ENCODE measurements around the gene OGFOD3. TPM values are rescaled to one million over a fixed set of nuclear protein-coding genes. Genes with fewer than 3 reads are reported as not detected.

OGFOD3 gene
- polyA plus RNA-seq, 2 of the 4 experiments (the other 2 are of a cell fraction), result 15.2 to 19.8 TPM

DNA sequence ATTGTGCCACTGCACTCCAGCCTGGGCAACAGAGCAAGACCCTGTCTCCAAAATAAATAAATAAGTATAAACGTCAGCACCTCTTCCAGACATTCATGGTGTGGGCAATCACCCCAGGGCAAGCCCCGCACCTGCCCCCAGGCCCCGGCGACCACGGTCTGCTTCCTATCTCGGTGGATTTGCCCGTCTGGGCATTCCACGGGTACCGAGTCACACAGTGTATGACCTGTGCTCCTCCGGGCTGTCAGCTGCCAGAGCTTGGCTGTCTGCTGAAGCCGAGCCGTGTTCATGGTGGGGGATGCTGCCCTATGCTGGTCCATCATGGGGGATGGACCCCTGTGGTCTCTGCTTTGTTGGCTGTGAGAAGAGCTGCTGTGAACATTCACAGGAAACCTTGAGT, 16.7 kb upstream of the OGFOD3 start:
- Histone ChIP-seq H3K4me3 (no peak overlapping the region), H3K4me1 (no peaks in the 10 kb centered on the region), H3K9me3 (no peaks in the 10 kb centered on the region), H3K4me2 (no peak overlapping the region), H3K27ac (no peak overlapping the region)
- ChIA-PET CTCF (interaction anchor here (0.6 to 4.9 kb wide), 3 partner anchors 10 to 139 kb away, joined by 3 to 21 read pairs (median 6); no protein-coding TSS in a partner anchor), POLR2A (no interaction called here)
- FAIRE-seq (no peak), DNase-seq (ENCODE audit: low read depth in 1 of 2, low spot score in 1 of 2) (no peak), ATAC-seq (no peak)
- no peak for TF ChIP-seq NPAS2 (CRISPR knock-in tag; IDR thresholded peaks at IDR 0.05; ENCODE audit: borderline replicate concordance)
- TF ChIP-seq FOSL2 (IDR thresholded peaks at IDR 0.05), result no peak
- no peak for TF ChIP-seq FOSL2 (CRISPR knock-in tag; IDR thresholded peaks at IDR 0.05)
- no peak for TF ChIP-seq FOXS1 (CRISPR knock-in tag; IDR thresholded peaks at IDR 0.05)
- TF ChIP-seq PHF8 (IDR thresholded peaks at IDR 0.05; ENCODE audit: borderline replicate concordance, low read depth), result no peak
- TF ChIP-seq SREBF2 (IDR thresholded peaks at IDR 0.05), result no peak
- TF ChIP-seq KDM1A (IDR thresholded peaks at IDR 0.05; ENCODE audit: low read depth), result no peak
- no peak for TF ChIP-seq EHF (CRISPR knock-in tag; IDR thresholded peaks at IDR 0.05)
- TF ChIP-seq RAD21 (conservative IDR thresholded peaks at IDR 0.05 in 1 of 2, IDR thresholded peaks at IDR 0.05 in 1 of 2), result no peak
- no peak for TF ChIP-seq MYC (IDR thresholded peaks at IDR 0.05; ENCODE audit: borderline replicate concordance, low read length)
- no peak for TF ChIP-seq CEBPB (IDR thresholded peaks at IDR 0.05)
- WGBS (ENCODE audit: missing lambda C conversion rate), result 67% methylated on average over 12 of the region's 12 CpGs

DNA sequence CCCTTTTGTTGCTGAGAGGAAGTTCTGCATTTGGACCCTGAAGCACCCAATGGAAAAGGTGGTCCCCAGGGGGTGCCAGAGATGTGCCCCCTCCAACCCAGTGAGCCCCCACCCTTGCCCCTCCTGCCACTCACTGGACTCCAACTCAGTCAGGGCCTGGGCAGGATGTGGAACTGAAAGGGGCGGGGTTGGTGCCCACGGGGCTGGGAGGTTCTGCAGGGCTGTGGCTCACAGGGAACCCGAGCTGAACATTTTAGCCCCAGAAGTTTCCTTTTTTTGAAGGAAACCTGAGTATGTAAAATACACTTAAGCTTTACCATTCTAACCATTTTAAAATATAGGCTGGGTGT, 15.8 kb upstream of the OGFOD3 start:
- CTCF ChIA-PET, result interaction anchor here (0.8 to 4.9 kb wide), 3 partner anchors 10 to 68 kb away, joined by 3 to 21 read pairs (median 5); no protein-coding TSS in a partner anchor

DNA sequence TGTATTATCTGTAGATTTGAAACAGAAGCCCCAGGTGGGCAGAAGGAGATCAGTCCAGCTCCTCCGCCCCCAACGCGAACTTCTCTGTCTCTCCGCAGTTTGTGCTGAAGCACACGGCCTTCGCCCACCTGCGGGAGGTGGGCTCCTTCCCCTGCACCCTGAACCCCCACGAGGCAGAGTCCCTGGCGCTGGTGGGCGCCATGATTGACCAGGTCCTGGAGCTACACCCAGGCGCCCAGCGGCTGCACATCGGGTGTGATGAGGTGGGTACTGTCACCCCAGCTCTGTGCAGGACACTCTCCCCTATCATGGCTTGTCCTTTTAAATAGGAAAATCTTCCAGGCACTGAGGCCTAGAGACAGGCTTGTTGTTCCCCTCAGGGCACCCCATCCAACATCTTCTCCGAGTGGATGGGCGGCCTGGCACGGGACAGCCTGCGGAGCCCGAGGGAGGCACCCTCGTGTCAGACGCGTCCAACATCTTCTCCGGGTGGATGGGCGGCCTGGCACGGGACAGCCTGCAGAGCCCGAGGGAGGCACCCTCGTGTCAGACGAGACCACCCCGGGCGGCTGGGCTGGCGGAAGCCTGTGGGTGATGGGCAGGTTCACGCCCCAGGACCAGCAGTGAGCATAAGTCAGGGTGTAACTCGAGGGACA, 15.3 kb upstream of the OGFOD3 start:
- Histone ChIP-seq H3K4me3 (no peak overlapping the region), H3K27ac (no peak overlapping the region), H3K4me2 (no peak overlapping the region), H3K4me1 (no peaks in the 10 kb centered on the region), H3K9me3 (no peaks in the 10 kb centered on the region)
- ChIA-PET POLR2A (no interaction called here), CTCF (interaction anchor here (0.8 to 4.9 kb wide), 3 partner anchors 9 to 67 kb away, joined by 3 to 21 read pairs (median 5); no protein-coding TSS in a partner anchor)
- WGBS (ENCODE audit: missing lambda C conversion rate), result 88% methylated on average over 31 of the region's 32 CpGs
- FAIRE-seq (no peak), ATAC-seq (no peak), DNase-seq (ENCODE audit: low read depth in 1 of 2, low spot score in 1 of 2) (no peak)
- no peak for TF ChIP-seq SMC3 (IDR thresholded peaks at IDR 0.05)
- no peak for TF ChIP-seq SREBF2 (IDR thresholded peaks at IDR 0.05)
- no peak for TF ChIP-seq CHD4 (IDR thresholded peaks at IDR 0.05; ENCODE audit: borderline replicate concordance)
- no peak for TF ChIP-seq HOXB5 (CRISPR knock-in tag; IDR thresholded peaks at IDR 0.05)
- no peak for TF ChIP-seq MAFK (IDR thresholded peaks at IDR 0.05; ENCODE audit: partially characterized antibody)
- no peak for TF ChIP-seq JUNB (IDR thresholded peaks at IDR 0.05)
- no peak for TF ChIP-seq E2F6 (IDR thresholded peaks at IDR 0.05; ENCODE audit: borderline replicate concordance, low read depth)
- no peak for TF ChIP-seq MAZ (IDR thresholded peaks at IDR 0.05; ENCODE audit: borderline replicate concordance, low read depth, low read length)

More for the DNA sequence above, 15.8 kb upstream of the OGFOD3 start:
- POLR2A ChIA-PET, result no interaction called here
- no peak for FAIRE-seq
- Histone ChIP-seq H3K4me3 (no peak overlapping the region), H3K27ac (no peak overlapping the region), H3K9me3 (no peaks in the 10 kb centered on the region), H3K4me1 (no peaks in the 10 kb centered on the region), H3K4me2 (no peak overlapping the region)
- 71% methylated on average over 3 of the region's 3 CpGs for WGBS (ENCODE audit: missing lambda C conversion rate)
- no peak for DNase-seq (ENCODE audit: low read depth in 1 of 2, low spot score in 1 of 2)
- TF ChIP-seq EHF (CRISPR knock-in tag; IDR thresholded peaks at IDR 0.05) (no peak), NFE2L2 (conservative IDR thresholded peaks at IDR 0.05; ENCODE audit: low read length) (no peak), HES2 (IDR thresholded peaks at IDR 0.05) (no peak), KDM1A (IDR thresholded peaks at IDR 0.05; ENCODE audit: low read depth) (no peak)
- TF ChIP-seq, protein P1, sequence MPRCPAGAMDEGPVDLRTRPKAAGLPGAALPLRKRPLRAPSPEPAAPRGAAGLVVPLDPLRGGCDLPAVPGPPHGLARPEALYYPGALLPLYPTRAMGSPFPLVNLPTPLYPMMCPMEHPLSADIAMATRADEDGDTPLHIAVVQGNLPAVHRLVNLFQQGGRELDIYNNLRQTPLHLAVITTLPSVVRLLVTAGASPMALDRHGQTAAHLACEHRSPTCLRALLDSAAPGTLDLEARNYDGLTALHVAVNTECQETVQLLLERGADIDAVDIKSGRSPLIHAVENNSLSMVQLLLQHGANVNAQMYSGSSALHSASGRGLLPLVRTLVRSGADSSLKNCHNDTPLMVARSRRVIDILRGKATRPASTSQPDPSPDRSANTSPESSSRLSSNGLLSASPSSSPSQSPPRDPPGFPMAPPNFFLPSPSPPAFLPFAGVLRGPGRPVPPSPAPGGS (IDR thresholded peaks at IDR 0.05), result no peak
- ATAC-seq, result no peak
